Measurements from ENCODE around the gene ISYNA1. TPM values are rescaled to one million over a fixed set of nuclear protein-coding genes. Genes with fewer than 3 reads are reported as not detected.

The ISYNA1 gene
- total and polyA plus RNA-seq, 5 donors, result 36.9 to 55.4 (median 48.5) TPM

DNA sequence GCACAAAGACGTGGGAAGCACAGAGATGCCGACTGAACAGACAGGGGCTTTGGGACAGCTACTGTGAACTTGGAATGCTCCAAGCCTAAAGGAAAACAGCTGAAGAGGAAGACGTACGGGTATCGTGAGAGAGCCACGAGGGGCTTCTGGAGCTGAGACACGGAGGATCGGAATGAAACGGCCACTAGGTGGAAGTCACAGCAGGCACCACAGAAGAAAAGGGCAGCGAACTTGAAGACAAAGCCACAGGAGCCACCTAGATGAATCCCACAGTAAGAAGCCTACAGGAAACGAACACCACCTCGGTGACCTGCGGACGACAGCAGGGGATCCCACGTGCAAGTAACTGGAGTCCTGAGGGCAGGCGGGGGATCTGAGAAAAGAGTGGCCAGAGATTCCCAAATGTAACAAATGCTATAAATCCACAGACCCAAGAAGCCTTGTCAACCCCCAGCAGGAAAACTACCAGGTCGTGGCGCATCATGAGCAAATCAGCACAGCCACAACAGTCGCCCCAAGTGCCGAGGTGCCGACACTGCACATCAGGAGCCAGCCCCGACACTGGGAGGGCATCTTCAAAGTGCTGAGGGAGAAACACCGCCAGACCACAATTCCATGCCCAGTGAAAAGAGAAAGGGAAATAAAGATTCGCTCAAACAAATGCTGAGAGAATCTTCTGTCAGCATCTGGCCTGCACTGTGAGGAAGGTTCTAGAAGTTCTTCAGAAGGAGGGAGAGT, 39.3 kb upstream of the ISYNA1 start:
- Histone ChIP-seq H3K4me1 (ENCODE audit: control insufficient read depth, insufficient read depth, low read length) (peaks cover 27% of the 10 kb centered on the region), H3K27me3 (ENCODE audit: control insufficient read depth, insufficient read depth) (no peaks in the 10 kb centered on the region), H3K27ac (ENCODE audit: low read length) (no peak overlapping the region), H3K9me3 (ENCODE audit: control insufficient read depth, low read length) (no peaks in the 10 kb centered on the region), H3K4me3 (ENCODE audit: low read length) (no peak overlapping the region)
- intact Hi-C loops (cut with DNase I), result loop anchor here in 1 of 4 donors (10.0 kb wide), 1 partner anchor 88 kb away; no protein-coding TSS in a partner anchor
- peak in 1 of 3 donors; percentile 46 for DNase-seq
- ATAC-seq, result no peak
- WGBS, result 76% methylated on average over 24 of the region's 24 CpGs

- Histone ChIP-seq H3K4me1 (ENCODE audit: control insufficient read depth, insufficient read depth, low read length) (peaks cover 27% of the 10 kb centered on the region), H3K27me3 (ENCODE audit: control insufficient read depth, insufficient read depth) (no peaks in the 10 kb centered on the region), H3K27ac (ENCODE audit: low read length) (no peak overlapping the region), H3K9me3 (ENCODE audit: control insufficient read depth, low read length) (no peaks in the 10 kb centered on the region), H3K4me3 (ENCODE audit: low read length) (no peak overlapping the region)
- ATAC-seq (peak in 1 of 2 donors; percentile 2), DNase-seq (peak in 2 of 3 donors; percentile 46 to 62)
- intact Hi-C loops (cut with DNase I), result loop anchor here in 1 of 4 donors (10.0 kb wide), 1 partner anchor 88 kb away; no protein-coding TSS in a partner anchor
- WGBS, result 77% methylated on average over 14 of the region's 14 CpGs
Observed at GRCh38 chr19:18476507-18477041, 38.6 kb upstream of the ISYNA1 start.

- peak in 1 of 3 donors; percentile 49 for DNase-seq
- Histone ChIP-seq H3K9me3 (ENCODE audit: control insufficient read depth, low read length) (no peaks in the 10 kb centered on the region), H3K27ac (ENCODE audit: low read length) (no peak overlapping the region), H3K27me3 (ENCODE audit: control insufficient read depth, insufficient read depth) (no peaks in the 10 kb centered on the region), H3K4me1 (ENCODE audit: control insufficient read depth, insufficient read depth, low read length) (peaks cover 27% of the 10 kb centered on the region), H3K4me3 (ENCODE audit: low read length) (no peak overlapping the region)
- intact Hi-C loops (cut with DNase I), result loop anchor here in 1 of 4 donors (10.0 kb wide), 1 partner anchor 89 kb away; no protein-coding TSS in a partner anchor
- no peak for ATAC-seq
- 80% methylated on average over 19 of the region's 19 CpGs for WGBS
Observed at GRCh38 chr19:18475762-18476331, 37.9 kb upstream of the ISYNA1 start.

DNA sequence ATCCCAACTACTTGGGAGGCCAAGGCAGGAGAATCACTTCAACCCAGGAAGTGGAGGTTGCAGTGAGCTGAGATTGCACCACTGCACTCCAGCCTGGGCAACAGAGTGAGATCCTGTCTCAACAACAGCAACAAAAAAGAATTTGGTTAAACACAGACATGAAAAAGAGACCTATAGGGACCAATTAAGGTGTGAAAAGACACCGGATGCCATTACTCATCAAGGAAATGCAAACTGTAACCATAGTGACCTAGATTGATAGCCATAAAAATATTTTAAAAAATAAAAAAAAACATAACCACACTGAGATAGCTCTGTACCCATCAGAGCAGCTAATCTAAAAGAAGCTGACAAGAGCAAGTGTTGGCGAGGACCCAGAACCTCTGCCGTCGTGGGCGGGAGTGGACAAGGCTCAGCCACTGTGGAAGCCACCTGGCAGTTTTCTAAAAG, 37.1 kb upstream of the ISYNA1 start:
- no peaks in the 10 kb centered on the region for H3K9me3 ChIP-seq (ENCODE audit: control insufficient read depth, low read length)
- no peak overlapping the region for H3K27ac ChIP-seq (ENCODE audit: low read length)
- DNase-seq (peak in 1 of 3 donors; percentile 56), ATAC-seq (no peak)
- WGBS, result 55% methylated on average over 5 of the region's 5 CpGs
- intact Hi-C loops (cut with DNase I), result loop anchor here in 1 of 4 donors (10.0 kb wide), 1 partner anchor 90 kb away; no protein-coding TSS in a partner anchor
- peaks cover 22% of the 10 kb centered on the region for H3K4me1 ChIP-seq (ENCODE audit: control insufficient read depth, insufficient read depth, low read length)
- H3K27me3 ChIP-seq (ENCODE audit: control insufficient read depth, insufficient read depth), result no peaks in the 10 kb centered on the region
- H3K4me3 ChIP-seq (ENCODE audit: low read length), result no peak overlapping the region

- Histone ChIP-seq H3K4me3 (ENCODE audit: low read length) (no peak overlapping the region), H3K27me3 (ENCODE audit: control insufficient read depth, insufficient read depth) (no peaks in the 10 kb centered on the region), H3K27ac (ENCODE audit: low read length) (no peak overlapping the region), H3K9me3 (ENCODE audit: control insufficient read depth, low read length) (no peaks in the 10 kb centered on the region), H3K4me1 (ENCODE audit: control insufficient read depth, insufficient read depth, low read length) (peaks cover 18% of the 10 kb centered on the region)
- intact Hi-C loops (cut with DNase I), result loop anchor here in 2 of 4 donors (5.0 to 10.0 kb wide), 2 partner anchors 48 to 90 kb away; partner anchors contain the start of gene ELL (in 1 of the 2)
- no peak for ATAC-seq
- peak in 1 of 3 donors; percentile 37 for DNase-seq
- WGBS, result 92% methylated on average over 13 of the region's 13 CpGs
Observed at GRCh38 chr19:18474366-18474887, 36.5 kb upstream of the ISYNA1 start.

DNA sequence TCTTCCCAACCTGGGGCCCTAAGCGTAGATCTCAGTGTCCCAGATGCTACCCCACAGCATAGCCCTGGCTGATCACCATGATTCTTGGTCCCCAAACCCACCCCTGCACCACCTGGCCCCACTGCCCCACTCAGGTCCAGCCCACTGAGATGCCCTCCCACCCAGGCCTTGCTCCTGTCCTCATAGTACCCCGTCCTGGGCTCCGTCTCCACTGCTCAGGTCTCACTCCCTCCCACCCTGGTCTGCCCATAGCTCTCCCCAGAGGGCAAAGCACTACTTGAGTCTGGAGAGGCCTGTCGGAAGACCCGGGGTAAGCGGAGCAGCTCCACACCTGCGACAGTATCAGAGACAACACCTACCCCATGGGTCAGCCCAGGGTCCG, 35.8 kb upstream of the ISYNA1 start:
- H3K4me1 ChIP-seq (ENCODE audit: control insufficient read depth, insufficient read depth, low read length), result peaks cover 16% of the 10 kb centered on the region
- DNase-seq (no peak), ATAC-seq (peak in 1 of 2 donors; percentile 2)
- H3K27ac ChIP-seq (ENCODE audit: low read length), result no peak overlapping the region
- intact Hi-C loops (cut with DNase I), result loop anchor here in 2 of 4 donors (5.0 to 10.0 kb wide), 2 partner anchors 49 to 91 kb away; partner anchors contain the start of gene ELL (in 1 of the 2)
- no peaks in the 10 kb centered on the region for H3K9me3 ChIP-seq (ENCODE audit: control insufficient read depth, low read length)
- H3K27me3 ChIP-seq (ENCODE audit: control insufficient read depth, insufficient read depth), result no peaks in the 10 kb centered on the region
- 92% methylated on average over 8 of the region's 8 CpGs for WGBS
- no peak overlapping the region for H3K4me3 ChIP-seq (ENCODE audit: low read length)

- Histone ChIP-seq H3K4me3 (ENCODE audit: low read length) (no peak overlapping the region), H3K27me3 (ENCODE audit: control insufficient read depth, insufficient read depth) (no peaks in the 10 kb centered on the region), H3K27ac (ENCODE audit: low read length) (no peak overlapping the region), H3K4me1 (ENCODE audit: control insufficient read depth, insufficient read depth, low read length) (peaks cover 16% of the 10 kb centered on the region), H3K9me3 (ENCODE audit: control insufficient read depth, low read length) (no peaks in the 10 kb centered on the region)
- 78% methylated on average over 8 of the region's 8 CpGs for WGBS
- intact Hi-C loops (cut with DNase I), result loop anchor here in 2 of 4 donors (5.0 to 10.0 kb wide), 2 partner anchors 49 to 92 kb away; partner anchors contain the start of gene ELL (in 1 of the 2)
- DNase-seq (peak in 1 of 3 donors; percentile 45), ATAC-seq (no peak)
Observed at GRCh38 chr19:18473003-18473705, 35.2 kb upstream of the ISYNA1 start.

DNA sequence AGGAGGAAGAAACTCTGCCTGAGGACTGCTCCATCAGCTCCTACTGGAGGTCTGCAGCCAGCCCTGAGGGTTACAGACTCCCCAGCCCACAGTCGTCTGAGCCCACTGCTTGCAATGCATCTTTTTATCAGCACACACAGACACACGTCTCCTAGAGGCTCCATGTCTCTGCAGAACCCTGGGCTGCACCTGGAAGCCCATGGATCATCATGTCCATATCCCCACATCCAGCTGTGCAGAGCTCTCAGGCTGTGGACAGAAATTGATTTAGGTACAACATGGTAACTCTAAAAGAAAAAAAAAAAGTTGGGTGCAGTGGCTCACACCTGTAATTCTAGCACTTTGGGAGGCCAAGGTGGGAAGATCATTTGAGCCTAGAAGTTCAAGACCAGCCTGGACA, 32.9 kb upstream of the ISYNA1 start:
- ATAC-seq (no peak), DNase-seq (no peak)
- Histone ChIP-seq H3K4me1 (ENCODE audit: control insufficient read depth, insufficient read depth, low read length) (peaks cover 11% of the 10 kb centered on the region), H3K27ac (ENCODE audit: low read length) (no peak overlapping the region), H3K27me3 (ENCODE audit: control insufficient read depth, insufficient read depth) (no peaks in the 10 kb centered on the region), H3K9me3 (ENCODE audit: control insufficient read depth, low read length) (no peaks in the 10 kb centered on the region), H3K4me3 (ENCODE audit: low read length) (no peak overlapping the region)
- intact Hi-C loops (cut with DNase I), result loop anchor here in 2 of 4 donors (5.0 to 10.0 kb wide), 2 partner anchors 52 to 94 kb away; partner anchors contain the start of gene ELL (in 1 of the 2)
- 47% methylated on average over 2 of the region's 2 CpGs for WGBS

DNA sequence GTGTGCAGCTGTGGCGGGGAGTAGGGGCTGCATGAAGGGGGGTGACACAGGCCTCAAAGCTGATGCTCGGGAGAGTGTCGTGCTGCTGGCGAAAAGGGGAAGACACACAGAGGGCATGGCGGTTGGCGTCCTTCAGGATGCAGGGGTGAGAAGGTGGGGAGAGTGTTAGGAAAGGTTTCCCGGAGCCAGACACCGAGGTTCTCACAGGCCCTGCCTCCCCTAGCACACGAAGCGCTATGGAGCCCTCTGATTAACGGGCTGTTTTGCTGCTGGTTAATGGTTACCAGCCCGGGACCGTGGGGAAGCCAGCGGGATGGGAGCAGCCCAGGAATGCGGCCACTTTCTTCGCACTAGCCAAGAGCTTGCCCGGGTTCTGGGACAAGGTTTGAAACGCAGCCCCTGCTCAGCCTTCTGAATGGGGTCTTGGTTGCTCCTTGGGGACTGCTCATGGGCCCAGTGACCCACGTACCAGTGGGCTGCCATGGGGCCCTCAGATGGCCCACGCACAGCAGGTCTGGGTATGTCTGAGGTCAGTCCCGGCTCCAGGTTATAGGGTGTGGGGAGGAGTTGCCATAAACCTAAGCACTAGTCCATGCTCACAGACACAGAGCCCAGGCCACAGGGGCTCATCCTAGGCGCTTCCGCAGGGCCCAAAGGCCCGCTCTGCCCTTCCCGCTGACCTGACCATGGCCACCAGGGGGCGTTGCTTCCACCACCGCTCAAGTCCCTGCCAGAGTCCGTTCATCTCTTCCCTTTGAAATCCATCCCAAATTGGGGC, 31.3 kb upstream of the ISYNA1 start:
- Histone ChIP-seq H3K27me3 (ENCODE audit: control insufficient read depth, insufficient read depth) (no peaks in the 10 kb centered on the region), H3K27ac (ENCODE audit: low read length) (no peak overlapping the region), H3K4me3 (ENCODE audit: low read length) (no peak overlapping the region), H3K9me3 (ENCODE audit: control insufficient read depth, low read length) (no peaks in the 10 kb centered on the region), H3K4me1 (ENCODE audit: control insufficient read depth, insufficient read depth, low read length) (peaks cover 16% of the 10 kb centered on the region)
- intact Hi-C loops (cut with DNase I), result loop anchor here in 3 of 4 donors (10.0 kb wide), 4 partner anchors 46 to 116 kb away; partner anchors contain the start of genes ELL (in 1 of the 3) and REX1BD (in 1 of the 3)
- WGBS, result 76% methylated on average over 28 of the region's 28 CpGs
- DNase-seq (peak; percentile 67 to 90 (median 87)), ATAC-seq (peak; percentile 21 to 40)
